HEK293 (cell line): ENCODE data around the gene MRPS27.

Source experiments
- CTCF ChIA-PET: fragments of 350-600 bp; formaldehyde crosslinking; extraction: SDS; loops from one replicate; lab custom pipeline; 2021; ENCODE audit warnings: antibody characterized with exemption; lab: Yijun Ruan, JAX
- POLR2A ChIA-PET: fragments of 300-600 bp; formaldehyde crosslinking; extraction: SDS; loops from one replicate; lab custom pipeline; 2020; ENCODE audit warnings: antibody characterized with exemption, inconsistent platforms; lab: Yijun Ruan, JAX
- H3K27ac ChIP-seq: fragments of 200-500 bp; sonication (Bioruptor generic); 2 replicates; pipeline ENCODE4 v1.5.1; 2014; ENCODE audit warnings: low read depth, low read length, control low read depth, inconsistent platforms; ENCODE audit errors: extremely low read depth
- H3K36me3 ChIP-seq, 2 experiments: fragments of 200-500 bp in 1 of 2; sonication (Bioruptor generic) in 1 of 2; 1 replicate in 1 of 2; 2 replicates in 1 of 2; pipeline ENCODE4 v1.5.1; 2014 to 2017; ENCODE audit warnings: inconsistent platforms in 2 of 2, low read length in 2 of 2; ENCODE audit not compliant: control insufficient read depth in 2 of 2, insufficient read depth in 1 of 2
- H3K4me1 ChIP-seq: fragments of 200-500 bp; sonication (Bioruptor generic); 2 replicates; pipeline ENCODE4 v1.5.1; 2014; ENCODE audit warnings: mild to moderate bottlenecking, low read length, inconsistent platforms; ENCODE audit not compliant: control insufficient read depth, insufficient read depth
- H3K4me3 ChIP-seq: 2 replicates; pipeline ENCODE4 v1.5.1; 2011; ENCODE audit warnings: low read depth, mild to moderate bottlenecking, control low read depth, low read length, moderate library complexity
- H3K9me3 ChIP-seq: fragments of 200-500 bp; sonication (Bioruptor generic); 2 replicates; pipeline ENCODE4 v1.5.1; 2014; ENCODE audit warnings: low read depth, low read length, inconsistent platforms; ENCODE audit not compliant: control insufficient read depth, insufficient read depth
- BCL6B ChIP-seq: fragments of 450-650 bp; formaldehyde crosslinking; IDR thresholded peaks from 2 replicates; pipeline ENCODE4 v1.5.1; 2017; ENCODE audit warnings: missing biosample characterization, missing genetic modification characterization
- GLIS2 ChIP-seq: fragments of 450-650 bp; formaldehyde crosslinking; IDR thresholded peaks from 2 replicates; pipeline ENCODE4 v1.5.1; 2016; ENCODE audit warnings: missing biosample characterization, missing genetic modification characterization
- HOXA7 ChIP-seq: sonication (generic); formaldehyde crosslinking; IDR thresholded peaks from 2 replicates; pipeline ENCODE4 v1.8.1; 2022; ENCODE audit warnings: missing genetic modification reagents, borderline replicate concordance
- MYNN ChIP-seq: fragments of 450-650 bp; formaldehyde crosslinking; IDR thresholded peaks from 2 replicates; pipeline ENCODE4 v1.5.1; 2016; ENCODE audit warnings: missing biosample characterization, missing genetic modification characterization, borderline replicate concordance
- ZBTB11 ChIP-seq: fragments of 450-650 bp; formaldehyde crosslinking; conservative IDR thresholded peaks from 2 replicates; pipeline ENCODE4 v1.5.1; 2016; ENCODE audit warnings: low read depth, missing biosample characterization, missing genetic modification characterization
- ZNF112 ChIP-seq: fragments of 450-650 bp; formaldehyde crosslinking; IDR thresholded peaks from 2 replicates; pipeline ENCODE4 v1.5.0; 2017; ENCODE audit warnings: missing biosample characterization, missing genetic modification characterization
- ZNF211 ChIP-seq: fragments of 450-650 bp; formaldehyde crosslinking; IDR thresholded peaks from 2 replicates; pipeline ENCODE4 v1.5.1; 2016; ENCODE audit warnings: low read depth, missing biosample characterization, missing genetic modification characterization
- ZNF223 ChIP-seq: fragments of 450-650 bp; formaldehyde crosslinking; IDR thresholded peaks from 2 replicates; pipeline ENCODE4 v1.5.1; 2016; ENCODE audit warnings: missing biosample characterization, missing genetic modification characterization
- ZNF24 ChIP-seq: fragments of 450-650 bp; formaldehyde crosslinking; IDR thresholded peaks from 2 replicates; pipeline ENCODE4 v1.5.1; 2016; ENCODE audit warnings: missing biosample characterization, missing genetic modification characterization
- ZNF398 ChIP-seq: fragments of 450-650 bp; formaldehyde crosslinking; IDR thresholded peaks from 2 replicates; pipeline ENCODE4 v1.5.1; 2017; ENCODE audit warnings: missing biosample characterization, missing genetic modification characterization
- ZNF548 ChIP-seq: fragments of 450-650 bp; formaldehyde crosslinking; IDR thresholded peaks from 2 replicates; pipeline ENCODE4 v1.5.1; 2016; ENCODE audit warnings: missing biosample characterization, missing genetic modification characterization
- ZNF549 ChIP-seq: fragments of 450-650 bp; IDR thresholded peaks from 2 replicates; pipeline ENCODE4 v1.5.1; 2018; ENCODE audit warnings: missing biosample characterization, missing genetic modification characterization, mild to moderate bottlenecking, inconsistent platforms, moderate library complexity
- ZNF610 ChIP-seq: fragments of 450-650 bp; formaldehyde crosslinking; IDR thresholded peaks from 2 replicates; pipeline ENCODE4 v1.5.1; 2016; ENCODE audit warnings: missing biosample characterization, missing genetic modification characterization, borderline replicate concordance
- ZNF654 ChIP-seq: fragments of 450-650 bp; formaldehyde crosslinking; IDR thresholded peaks from 2 replicates; pipeline ENCODE4 v1.5.1; 2016; ENCODE audit warnings: low read depth, missing biosample characterization, missing genetic modification characterization
- ZNF701 ChIP-seq: fragments of 450-650 bp; formaldehyde crosslinking; IDR thresholded peaks from 2 replicates; pipeline ENCODE4 v1.5.1; 2016; ENCODE audit warnings: missing biosample characterization, missing genetic modification characterization
- ZNF747 ChIP-seq: fragments of 450-650 bp; formaldehyde crosslinking; IDR thresholded peaks from 2 replicates; pipeline ENCODE4 v1.5.1; 2016; ENCODE audit warnings: missing biosample characterization, missing genetic modification characterization
- ZNF768 ChIP-seq: fragments of 450-650 bp; formaldehyde crosslinking; IDR thresholded peaks from 2 replicates; pipeline ENCODE4 v1.5.1; 2018; ENCODE audit warnings: missing biosample characterization, mild to moderate bottlenecking, missing genetic modification characterization
- ZNF785 ChIP-seq: fragments of 450-650 bp; formaldehyde crosslinking; IDR thresholded peaks from 2 replicates; pipeline ENCODE4 v1.5.1; 2016; ENCODE audit warnings: missing biosample characterization, missing genetic modification characterization
- ZNF830 ChIP-seq: fragments of 450-650 bp; IDR thresholded peaks from 2 replicates; pipeline ENCODE4 v1.5.0; 2018; ENCODE audit warnings: missing biosample characterization, missing genetic modification characterization, low read depth, mild to moderate bottlenecking, moderate library complexity

The MRPS27 gene

GRCh38 chr5:72284559-72285423 lies 35.2 kb downstream of the MRPS27 start:
- TF ChIP-seq ZNF549 (no peak), ZNF610 (tag by site-specific recombination) (no peak), HOXA7 (CRISPR knock-in tag) (no peak), ZNF747 (tag by site-specific recombination) (no peak)
- Histone ChIP-seq H3K4me3 (no peak overlapping the region), H3K27ac (no peak overlapping the region), H3K4me1 (peaks cover 21% of the 10 kb centered on the region), H3K9me3 (no peaks in the 10 kb centered on the region), H3K36me3 (peaks cover 0 to 12% of the 10 kb centered on the region in 2 experiments; a peak in 2 of 3 replicates)
- ChIA-PET CTCF (interaction anchor here (1.4 kb wide), 1 partner anchor 15 kb away, joined by 3 read pairs; no protein-coding TSS in a partner anchor), POLR2A (interaction anchor here (0.5 kb wide), 1 partner anchor 14 kb away, joined by 3 read pairs; no protein-coding TSS in a partner anchor)

GRCh38 chr5:72283358-72283757 lies 36.7 kb downstream of the MRPS27 start:
- Histone ChIP-seq H3K4me3 (no peak overlapping the region), H3K4me1 (peaks cover 21% of the 10 kb centered on the region), H3K36me3 (peaks cover 0 to 4% of the 10 kb centered on the region in 2 experiments; a peak in 2 of 3 replicates), H3K9me3 (no peaks in the 10 kb centered on the region), H3K27ac (no peak overlapping the region)
- POLR2A ChIA-PET: interaction anchor here (1.7 kb wide), 1 partner anchor 37 kb away, joined by 4 read pairs; the partner anchor contains the start of genes MRPS27 and PTCD2
- CTCF ChIA-PET: interaction anchor here (0.7 to 3.8 kb wide), 3 partner anchors 10 to 32 kb away, joined by 3 to 18 read pairs (median 3); no protein-coding TSS in a partner anchor
- TF ChIP-seq ZNF223: no peak
- TF ChIP-seq ZNF398 (tag by site-specific recombination): no peak
- no peak for TF ChIP-seq GLIS2 (tag by site-specific recombination)
- no peak for TF ChIP-seq ZNF768 (tag by site-specific recombination)
- no peak for TF ChIP-seq ZNF24 (tag by site-specific recombination)
- TF ChIP-seq ZNF548 (tag by site-specific recombination): no peak
- no peak for TF ChIP-seq ZNF211 (tag by site-specific recombination)
- no peak for TF ChIP-seq ZNF830
- no peak for TF ChIP-seq ZNF701 (tag by site-specific recombination)
- TF ChIP-seq HOXA7 (CRISPR knock-in tag): no peak
- no peak for TF ChIP-seq BCL6B
- no peak for TF ChIP-seq ZBTB11 (tag by site-specific recombination)
- no peak for TF ChIP-seq ZNF785 (tag by site-specific recombination)
- no peak for TF ChIP-seq MYNN (tag by site-specific recombination)
- TF ChIP-seq ZNF654 (tag by site-specific recombination): no peak
- no peak for TF ChIP-seq ZNF112 (tag by site-specific recombination)
